Measurements from ENCODE around the gene PLA2G12A. TPM values are rescaled to one million over a fixed set of nuclear protein-coding genes. Genes with fewer than 3 reads are reported as not detected.

PLA2G12A gene
- total and polyA plus RNA-seq, 9 of the 15 experiments (the other 6 are each of a cell fraction or from before 2014, with no cell fraction given) = 24.2 to 226 (median 80.5) TPM

DNA sequence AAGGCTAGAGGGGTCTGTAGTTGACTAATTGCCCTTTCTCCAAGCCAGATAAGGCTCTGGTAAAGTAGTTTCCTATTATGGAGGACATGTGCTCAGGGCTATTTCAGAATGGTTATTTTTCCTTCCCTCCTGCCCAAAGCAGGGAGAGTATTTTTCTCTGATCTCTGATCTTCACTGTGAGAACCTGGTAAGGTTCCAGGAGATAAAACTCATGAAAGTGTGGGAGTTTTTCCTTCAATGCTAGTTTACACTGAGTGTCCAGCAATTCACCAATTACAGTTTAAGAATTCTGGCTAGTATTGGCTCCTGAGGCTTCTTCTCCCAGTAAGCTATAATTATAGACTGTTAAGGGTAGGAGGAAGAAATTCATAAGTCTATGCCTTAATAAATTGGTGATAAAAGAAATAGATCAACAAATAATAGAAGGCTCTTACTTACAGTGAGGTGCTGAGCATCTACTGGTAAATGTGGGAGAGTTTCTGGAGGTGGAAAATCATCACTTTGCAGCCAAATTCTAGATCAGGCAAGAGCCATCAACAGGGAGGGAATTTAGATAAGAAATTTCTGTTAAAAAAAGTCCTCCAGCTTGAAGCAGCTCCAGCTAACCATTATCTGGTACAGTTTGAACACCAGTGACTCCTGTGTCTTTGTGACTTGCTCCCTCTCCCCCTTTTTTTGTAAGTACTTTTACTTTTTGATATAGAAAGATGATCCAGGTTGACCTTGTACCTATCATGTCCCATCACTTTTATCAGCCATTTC is 57.5 kb downstream of the PLA2G12A start (continued):
- TF ChIP-seq BRD4 (IDR thresholded peaks at IDR 0.05) (no peak), BMI1 (IDR thresholded peaks at IDR 0.05; ENCODE audit: low read length) (no peak)

DNA sequence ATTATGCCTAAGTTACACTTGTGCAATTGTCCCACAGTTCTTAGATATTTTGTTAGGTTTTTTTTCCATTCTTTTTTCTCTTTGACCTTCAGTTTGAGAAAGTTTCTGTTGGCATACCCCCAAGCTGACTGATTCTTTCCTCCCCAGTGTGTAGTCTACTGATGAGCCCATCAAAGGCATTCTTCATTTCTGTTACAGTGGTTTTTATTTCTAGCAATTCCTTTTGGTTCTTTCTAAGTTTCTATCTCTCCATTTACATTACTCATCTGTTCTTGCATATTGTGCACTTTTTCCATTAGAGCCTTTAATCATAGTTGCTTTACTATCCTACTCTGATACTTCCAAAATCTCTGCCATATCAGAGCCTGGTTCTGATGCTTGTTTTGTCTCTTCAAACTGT is 58.5 kb downstream of the PLA2G12A start:
- Histone ChIP-seq H3K36me3 (ENCODE audit: control insufficient read depth, insufficient read depth, low read length) (no peaks in the 10 kb centered on the region), H3K79me2 (ENCODE audit: control insufficient read depth, insufficient read depth, low read length) (no peaks in the 10 kb centered on the region), H3K27me3 (ENCODE audit: control insufficient read depth in 2 of 2, insufficient read depth in 2 of 2, low read length in 2 of 2) (no peaks in the 10 kb centered on the region), H3K9ac (ENCODE audit: insufficient read depth in 1 of 2, low read depth in 2 of 2, low read length in 2 of 2) (no peak overlapping the region), H3K4me1 (replicated peaks in 1 of 2; ENCODE audit: control insufficient read depth in 2 of 2, insufficient read depth in 2 of 2, low read length in 2 of 2) (no peaks in the 10 kb centered on the region), H3K4me2 (ENCODE audit: insufficient read depth, low read length) (no peak overlapping the region), H3K9me1 (ENCODE audit: control insufficient read depth, insufficient read depth, low read length) (no peaks in the 10 kb centered on the region), H3K27ac (ENCODE audit: extremely low read depth, low read depth, low read length) (no peak overlapping the region), H3K4me3 (no peak overlapping the region), H4K20me1 (replicated peaks; ENCODE audit: control insufficient read depth, insufficient read depth, low read length) (no peaks in the 10 kb centered on the region), H2AFZ (ENCODE audit: low read depth, low read length) (no peak overlapping the region), H3K9me3 (replicated peaks; ENCODE audit: control insufficient read depth, insufficient read depth, low read depth, low read length) (0 out of 2 replicates have a peak, but pooled peaks cover 2% of the 10 kb centered on the region)
- no peak for TF ChIP-seq CHD1 (IDR thresholded peaks at IDR 0.05; ENCODE audit: low read length)
- peak in 1 of 2 experiments; percentile 75; a peak in 1 of 3 replicates for TF ChIP-seq CBX3 (IDR thresholded peaks at IDR 0.05; ENCODE audit: borderline replicate concordance in 1 of 2, low read length in 2 of 2)
- POLR2A ChIA-PET = no interaction called here
- intact Hi-C loops (cut with micrococcal nuclease) (no loop called here), in situ Hi-C loops (cut with MboI) (no loop called here)
- CTCF ChIA-PET (ENCODE audit: low intra/inter-chr PET ratio) = no interaction called here
- DNase-seq (ENCODE audit: extremely low read depth in 1 of 4, low spot score in 3 of 4) = no peak
- ATAC-seq = no peak
- FAIRE-seq = no peak
- no TSS peak for BruUV-seq (replicated peaks)

Data from K562 (cell line).